DND-41 (cell line): Measurements from ENCODE around the gene AMH.

Experiments used
- ATAC-seq: fragments of 200-7000 bp; cut with Tn5 transposase; 3 replicates; pipeline ENCODE4 v1.9.1; 2021; ENCODE audit warnings: low read depth; ENCODE audit not compliant: insufficient read depth
- DNase-seq: peaks from one replicate; pipeline ENCODE4 v3.0.0-alpha.2; 2020
- H2AFZ ChIP-seq: 2 replicates; pipeline ENCODE4 v1.6.0; 2012; ENCODE audit warnings: low read depth, low read length
- H3K27ac ChIP-seq: 2 replicates; pipeline ENCODE4 v1.5.1; 2012; ENCODE audit warnings: low read length, inconsistent platforms
- H3K27me3 ChIP-seq: fragments of 200-600 bp; sonication (generic); 2 replicates; pipeline ENCODE4 v1.6.0; 2012; ENCODE audit warnings: low read length, mild to moderate bottlenecking, inconsistent platforms; ENCODE audit not compliant: insufficient read depth, poor library complexity
- H3K36me3 ChIP-seq: 2 replicates; pipeline ENCODE4 v1.5.1; 2012; ENCODE audit warnings: low read length, inconsistent platforms; ENCODE audit not compliant: insufficient read depth
- H3K4me1 ChIP-seq: 2 replicates; pipeline ENCODE4 v1.5.1; 2012; ENCODE audit warnings: mild to moderate bottlenecking, low read length; ENCODE audit not compliant: insufficient read depth
- H3K4me2 ChIP-seq: 2 replicates; pipeline ENCODE4 v1.6.0; 2012; ENCODE audit warnings: mild to moderate bottlenecking, moderate library complexity, low read length, inconsistent platforms; ENCODE audit not compliant: insufficient read depth
- H3K4me3 ChIP-seq, 2 experiments: fragments of 200-600 bp in 1 of 2; shearing (Covaris generic) in 1 of 2; 2 replicates each; pipeline ENCODE4 v1.5.1; 2012 to 2016; ENCODE audit warnings: inconsistent platforms in 2 of 2, low read length in 2 of 2, mild to moderate bottlenecking in 2 of 2, low read depth in 1 of 2, moderate library complexity in 1 of 2
- H3K79me2 ChIP-seq: 2 replicates; pipeline ENCODE4 v1.6.0; 2012; ENCODE audit warnings: low read length, inconsistent platforms; ENCODE audit not compliant: insufficient read depth
- H3K9ac ChIP-seq: 2 replicates; pipeline ENCODE4 v1.6.0; 2012; ENCODE audit warnings: low read depth, mild to moderate bottlenecking, inconsistent platforms, low read length, moderate library complexity
- H3K9me3 ChIP-seq: 2 replicates; pipeline ENCODE4 v1.5.1; 2012; ENCODE audit warnings: low read length, moderate library complexity, mild to moderate bottlenecking, inconsistent platforms; ENCODE audit not compliant: insufficient read depth, severe bottlenecking
- H4K20me1 ChIP-seq: 2 replicates; pipeline ENCODE4 v1.6.0; 2012; ENCODE audit warnings: low read length; ENCODE audit not compliant: insufficient read depth
- EZH2 ChIP-seq: IDR thresholded peaks from 3 replicates; pipeline ENCODE4 v1.6.1; 2012; ENCODE audit warnings: borderline replicate concordance, low read depth, mild to moderate bottlenecking, moderate library complexity, low read length, inconsistent platforms; ENCODE audit not compliant: severe bottlenecking
- TF ChIP-seq, protein P1 (sequence below): IDR thresholded peaks from 2 replicates; pipeline ENCODE4 v1.5.1; 2012; ENCODE audit warnings: borderline replicate concordance, low read length, moderate library complexity, mild to moderate bottlenecking; ENCODE audit not compliant: poor library complexity, severe bottlenecking; ENCODE audit errors: extremely low read depth

The AMH gene

GRCh38 chr19:2275588-2276428 is 26.7 kb downstream of the AMH start:
- H3K4me2 ChIP-seq = no peak overlapping the region
- no peak overlapping the region for H2AFZ ChIP-seq
- no peak overlapping the region for H3K27ac ChIP-seq
- no peak overlapping the region for H3K9ac ChIP-seq
- H3K79me2 ChIP-seq = peaks cover 50% of the 10 kb centered on the region
- no peaks in the 10 kb centered on the region for H3K9me3 ChIP-seq
- no peaks in the 10 kb centered on the region for H3K27me3 ChIP-seq
- H3K4me3 ChIP-seq = no peak overlapping the region
- no peak for DNase-seq
- H3K36me3 ChIP-seq = peaks cover 45% of the 10 kb centered on the region
- peaks cover 54% of the 10 kb centered on the region for H4K20me1 ChIP-seq
- ATAC-seq = no peak
- TF ChIP-seq, protein P1, sequence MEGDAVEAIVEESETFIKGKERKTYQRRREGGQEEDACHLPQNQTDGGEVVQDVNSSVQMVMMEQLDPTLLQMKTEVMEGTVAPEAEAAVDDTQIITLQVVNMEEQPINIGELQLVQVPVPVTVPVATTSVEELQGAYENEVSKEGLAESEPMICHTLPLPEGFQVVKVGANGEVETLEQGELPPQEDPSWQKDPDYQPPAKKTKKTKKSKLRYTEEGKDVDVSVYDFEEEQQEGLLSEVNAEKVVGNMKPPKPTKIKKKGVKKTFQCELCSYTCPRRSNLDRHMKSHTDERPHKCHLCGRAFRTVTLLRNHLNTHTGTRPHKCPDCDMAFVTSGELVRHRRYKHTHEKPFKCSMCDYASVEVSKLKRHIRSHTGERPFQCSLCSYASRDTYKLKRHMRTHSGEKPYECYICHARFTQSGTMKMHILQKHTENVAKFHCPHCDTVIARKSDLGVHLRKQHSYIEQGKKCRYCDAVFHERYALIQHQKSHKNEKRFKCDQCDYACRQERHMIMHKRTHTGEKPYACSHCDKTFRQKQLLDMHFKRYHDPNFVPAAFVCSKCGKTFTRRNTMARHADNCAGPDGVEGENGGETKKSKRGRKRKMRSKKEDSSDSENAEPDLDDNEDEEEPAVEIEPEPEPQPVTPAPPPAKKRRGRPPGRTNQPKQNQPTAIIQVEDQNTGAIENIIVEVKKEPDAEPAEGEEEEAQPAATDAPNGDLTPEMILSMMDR = no peak
- H3K4me1 ChIP-seq = peaks cover 36% of the 10 kb centered on the region

DNA sequence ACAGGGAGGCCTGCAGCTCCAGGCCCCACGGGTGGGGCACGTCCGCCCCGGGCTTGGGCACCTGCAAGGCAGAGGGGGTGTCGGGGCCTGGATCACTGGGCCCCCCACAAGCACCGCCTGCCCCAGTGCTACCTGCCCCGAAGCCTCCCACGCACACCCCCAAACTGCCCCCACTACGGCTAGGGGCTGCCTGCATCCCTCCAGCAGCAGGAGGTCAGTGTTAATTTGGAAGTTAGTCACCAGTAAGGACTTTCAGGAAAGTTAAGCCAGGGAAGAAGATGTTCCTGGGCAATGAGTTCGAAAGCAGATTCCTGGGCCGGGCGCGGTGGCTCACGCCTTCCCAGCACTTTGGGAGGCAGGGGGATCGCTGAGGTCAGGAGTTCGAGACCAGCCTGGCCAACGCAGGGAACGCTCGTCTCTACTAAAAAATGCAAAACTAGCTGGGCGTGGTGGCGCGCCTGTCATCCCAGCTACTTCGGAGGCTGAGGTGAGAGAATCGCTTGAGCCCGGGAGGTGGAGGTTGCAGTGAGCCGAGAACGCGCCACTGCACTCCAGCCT is 27.4 kb downstream of the AMH start:
- peaks cover 47% of the 10 kb centered on the region for H4K20me1 ChIP-seq
- DNase-seq (no peak), ATAC-seq (no peak)
- peaks cover 38% of the 10 kb centered on the region for H3K36me3 ChIP-seq
- H3K27me3 ChIP-seq = no peaks in the 10 kb centered on the region
- H3K4me2 ChIP-seq = no peak overlapping the region
- no peak overlapping the region for H3K4me3 ChIP-seq
- no peak overlapping the region for H3K27ac ChIP-seq
- H3K9ac ChIP-seq = no peak overlapping the region
- H3K79me2 ChIP-seq = peaks cover 43% of the 10 kb centered on the region
- TF ChIP-seq EZH2 = no peak
- TF ChIP-seq, protein P1 = no peak
- no peaks in the 10 kb centered on the region for H3K9me3 ChIP-seq
- no peak overlapping the region for H2AFZ ChIP-seq
- peaks cover 29% of the 10 kb centered on the region for H3K4me1 ChIP-seq

- no peak overlapping the region for H3K4me2 ChIP-seq
- TF ChIP-seq EZH2 = no peak
- TF ChIP-seq, protein P1 = no peak
Measured at GRCh38 chr19:2277138-2277537, 28.0 kb downstream of the AMH start.

More at GRCh38 chr19:2277138-2277537, 28.0 kb downstream of the AMH start:
- Histone ChIP-seq H3K27ac (no peak overlapping the region), H3K4me1 (peaks cover 23% of the 10 kb centered on the region), H3K27me3 (no peaks in the 10 kb centered on the region), H3K9ac (no peak overlapping the region), H3K79me2 (peaks cover 36% of the 10 kb centered on the region), H4K20me1 (peaks cover 41% of the 10 kb centered on the region), H2AFZ (no peak overlapping the region), H3K36me3 (peaks cover 32% of the 10 kb centered on the region), H3K4me3 (no peak overlapping the region), H3K9me3 (no peaks in the 10 kb centered on the region)
- ATAC-seq (no peak), DNase-seq (no peak)
